ENCODE results near the gene TMTC4.

- no peak for TF ChIP-seq POLR2A (IDR thresholded peaks at IDR 0.05; ENCODE audit: low read length)
- TF ChIP-seq GATA1 (IDR thresholded peaks at IDR 0.05; ENCODE audit: low read depth, low read length): no peak
These were observed 8.5 kb downstream of the TMTC4 start for GRCh38 chr13:100666124-100666523.

Data from erythroblast (primary cell).